GM19455 (cell line): ENCODE measurements around the gene MDFI.
"Not testable (repeated sequence)": the region's sequence is repeated elsewhere in the genome, so short reads cannot be mapped to it uniquely, and the experiment has no call there.

Source experiments
- ATAC-seq: cut with Tn5 transposase; IDR thresholded peaks from one replicate; pipeline ENCODE4 v1.9.1; 2021; ENCODE audit not compliant: unreplicated experiment

The MDFI gene

DNA sequence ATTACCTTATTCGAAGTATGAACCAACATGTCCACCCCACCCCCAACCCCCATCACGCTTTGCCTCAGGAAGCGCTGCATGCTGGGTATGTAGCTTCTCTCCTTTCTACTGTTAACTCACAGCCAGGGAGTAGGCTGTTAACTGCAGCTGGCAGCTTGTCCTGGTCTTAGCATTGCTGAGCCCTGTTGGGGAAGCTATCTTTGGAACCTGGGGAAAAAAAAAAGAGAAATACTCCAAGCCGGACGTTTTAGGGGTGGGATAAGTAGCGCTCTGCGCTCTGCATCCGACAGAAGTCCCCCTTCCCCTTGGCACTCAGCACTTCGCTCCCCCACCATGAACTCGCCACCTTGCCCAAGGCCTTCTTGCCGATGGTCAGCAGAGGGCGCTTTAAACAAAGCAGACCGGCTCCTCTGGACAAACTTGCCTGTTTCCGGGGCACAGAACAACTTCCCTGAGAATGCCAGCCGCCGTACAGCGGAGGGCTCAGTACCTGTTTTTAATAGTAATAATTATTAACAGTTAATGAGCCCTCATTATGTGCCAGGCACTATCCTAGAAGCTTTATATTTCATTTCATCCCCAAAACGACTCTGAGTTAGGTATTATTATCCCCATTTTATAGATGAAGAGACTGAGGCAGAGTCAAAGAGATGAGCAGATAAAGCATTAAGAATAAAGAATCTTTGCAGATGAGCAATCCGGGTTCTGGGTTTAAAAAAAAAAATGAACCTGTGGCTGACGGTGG lies 35.2 kb upstream of the MDFI start:
- ATAC-seq: no peak

DNA sequence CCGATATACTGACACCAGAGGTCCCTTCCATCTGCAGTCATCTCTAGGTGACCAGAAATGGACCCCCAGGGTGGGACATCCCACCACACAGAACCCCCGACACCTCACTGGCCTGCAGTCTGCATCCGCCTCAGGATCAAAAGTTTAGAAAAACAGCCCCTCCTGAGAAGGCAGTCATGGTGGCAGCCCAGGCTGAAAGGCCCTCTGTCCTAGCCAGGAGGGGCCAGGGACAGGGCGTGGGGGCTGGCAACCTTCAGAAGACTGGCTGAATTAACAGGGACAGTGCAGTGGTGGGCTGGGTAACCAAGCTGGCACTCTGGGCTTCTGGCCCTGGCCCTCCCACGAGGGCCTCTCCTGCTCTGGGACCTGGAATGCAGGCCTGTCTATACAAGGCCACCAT lies 34.3 kb upstream of the MDFI start:
- no peak for ATAC-seq

DNA sequence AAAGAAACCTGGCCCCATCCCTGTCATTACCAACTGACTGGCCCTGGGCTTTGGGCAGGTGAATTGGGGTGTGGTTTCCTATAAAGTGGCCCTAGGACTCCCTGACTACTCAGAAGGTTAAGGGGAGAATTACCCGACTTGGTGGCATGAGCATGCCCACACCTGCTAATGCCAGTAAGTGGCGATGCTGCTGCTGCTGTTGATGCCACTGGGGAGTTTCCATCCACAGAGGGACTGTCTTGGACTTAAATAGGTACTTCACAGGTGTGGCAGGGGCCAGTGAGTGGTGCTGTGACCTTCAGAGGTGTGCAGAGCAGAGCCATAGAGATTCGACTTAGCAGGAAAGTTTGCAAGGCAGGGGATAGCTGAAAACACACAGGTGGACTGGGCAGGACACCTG lies 32.6 kb upstream of the MDFI start:
- ATAC-seq: no peak

DNA sequence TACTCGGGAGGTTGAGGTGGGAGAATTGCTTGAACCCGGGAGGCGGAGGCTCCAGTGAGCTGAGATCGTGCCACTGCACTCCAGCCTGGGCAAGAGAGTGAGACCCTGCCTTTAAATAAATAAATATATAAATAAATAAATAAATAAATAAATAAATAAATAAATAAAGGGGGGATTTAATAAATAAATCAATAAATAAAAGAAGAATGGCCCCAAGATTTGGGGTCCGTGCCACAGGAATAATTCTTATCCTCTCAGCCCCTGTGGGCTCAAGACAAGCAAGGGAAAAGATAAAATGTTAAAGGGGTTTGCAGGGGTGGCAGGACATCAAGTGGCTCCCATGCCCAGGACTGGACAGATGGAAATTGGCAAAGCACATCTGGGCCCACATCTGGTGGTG lies 31.2 kb upstream of the MDFI start:
- ATAC-seq: no peak

DNA sequence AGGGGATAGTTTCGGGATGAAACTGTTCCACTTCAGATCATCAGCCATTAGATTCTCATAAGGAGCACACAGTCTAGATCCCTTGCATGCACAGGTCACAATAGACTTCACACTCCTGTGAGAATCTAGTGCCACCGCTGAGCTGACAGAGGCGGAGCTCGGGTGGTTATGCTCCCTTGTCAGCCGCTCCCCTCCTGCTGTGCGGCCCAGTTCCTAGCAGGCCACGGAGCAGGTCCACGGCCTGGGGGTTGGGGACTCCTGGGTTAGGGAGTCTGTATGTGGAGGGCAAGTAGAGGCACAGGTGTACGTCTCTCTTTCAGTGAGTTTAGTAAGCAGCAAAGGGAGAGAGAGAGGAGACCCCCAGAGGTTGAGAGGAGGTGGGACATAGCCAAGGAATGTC lies 30.5 kb upstream of the MDFI start:
- no peak for ATAC-seq

DNA sequence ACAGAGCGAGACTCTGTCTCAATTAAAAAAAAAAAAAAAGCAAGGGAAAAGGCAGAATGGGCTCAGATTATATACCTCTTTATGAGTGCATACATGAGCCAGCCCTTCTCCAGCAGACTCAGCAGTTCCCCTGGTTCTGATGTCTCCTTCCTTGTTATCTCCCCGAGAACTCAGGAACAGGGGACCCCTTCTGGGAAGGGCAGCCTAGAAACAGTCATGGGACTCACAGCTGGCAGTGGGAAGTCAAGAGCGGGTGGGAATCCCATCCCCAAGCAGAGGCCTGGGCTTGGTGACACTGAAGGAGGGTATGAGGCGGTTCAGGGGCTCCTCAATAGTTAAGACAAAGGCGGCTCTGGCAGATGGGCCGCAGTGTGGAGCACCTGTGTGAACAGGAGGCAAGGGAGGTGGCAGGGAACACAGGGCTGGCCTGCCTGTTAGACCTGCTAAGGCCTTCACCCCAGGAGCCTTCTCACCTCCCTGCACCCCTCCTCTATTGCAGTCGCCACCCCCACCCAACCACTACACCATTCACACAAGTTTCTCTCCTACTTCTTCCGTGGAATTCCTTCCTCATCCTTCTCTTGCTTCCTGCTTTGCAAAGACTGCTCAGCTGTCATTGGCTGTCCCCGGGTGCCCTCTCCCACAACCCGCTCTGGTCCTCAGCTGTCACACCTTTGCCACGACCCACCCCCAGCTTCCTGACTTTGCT lies 29.7 kb upstream of the MDFI start:
- no peak for ATAC-seq

DNA sequence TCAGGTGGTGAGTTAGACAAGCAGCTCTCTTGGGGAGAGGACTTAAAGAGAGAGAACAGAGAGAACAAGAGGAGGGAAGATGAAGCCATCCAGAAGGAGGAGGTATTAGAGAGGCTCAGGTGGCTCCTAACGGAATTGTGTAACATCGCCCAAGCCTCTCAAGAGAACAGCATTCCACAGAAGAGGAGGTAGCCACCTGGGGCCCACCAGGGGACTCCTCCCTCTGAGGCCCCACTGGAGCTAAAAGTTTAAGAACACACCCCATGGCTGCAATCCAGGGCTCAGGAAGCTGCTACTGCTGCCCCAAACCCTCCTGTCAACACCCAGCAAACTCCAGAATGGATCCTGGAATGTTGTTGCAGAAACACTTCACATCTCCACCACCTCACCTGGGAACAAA lies 23.6 kb upstream of the MDFI start:
- no peak for ATAC-seq

DNA sequence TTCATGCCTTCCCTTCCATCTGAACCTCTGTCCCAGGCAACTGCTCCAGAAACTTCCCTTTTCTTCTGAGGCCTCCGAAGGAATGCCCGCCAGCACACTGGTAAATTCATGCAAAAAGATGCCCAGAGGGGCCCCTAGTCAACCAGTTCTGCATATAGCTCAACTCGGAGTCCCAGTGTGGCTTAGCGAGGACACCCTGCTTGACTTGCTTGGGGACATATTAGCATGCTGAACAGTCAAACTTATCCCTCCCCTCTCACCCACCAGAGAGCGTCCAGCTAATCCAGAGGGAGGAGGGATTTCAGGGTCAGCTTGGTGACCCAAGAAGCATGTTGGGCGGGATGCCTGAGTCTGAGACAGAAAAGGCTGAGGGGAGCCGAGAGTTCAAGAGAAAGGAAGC lies 23.0 kb upstream of the MDFI start:
- no peak for ATAC-seq

DNA sequence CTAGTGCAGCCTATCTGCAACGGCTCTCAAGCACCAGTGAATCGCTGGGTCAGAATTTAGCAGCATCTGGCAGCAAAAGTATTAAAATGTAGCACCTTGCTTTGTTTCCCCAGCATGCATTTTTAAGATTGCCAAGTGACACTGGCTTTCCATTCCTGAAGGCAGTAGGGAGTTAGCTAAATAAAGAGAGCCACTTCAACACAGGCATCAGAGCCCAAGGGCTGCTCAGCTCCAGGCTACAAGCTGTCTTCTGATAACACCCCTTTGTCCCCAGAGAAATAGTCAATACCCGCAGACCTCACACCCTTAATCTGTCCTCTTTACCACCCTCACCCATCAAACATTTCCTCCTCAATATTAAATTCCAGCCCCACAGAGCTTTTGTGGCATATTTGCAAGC lies 19.7 kb upstream of the MDFI start:
- no peak for ATAC-seq

DNA sequence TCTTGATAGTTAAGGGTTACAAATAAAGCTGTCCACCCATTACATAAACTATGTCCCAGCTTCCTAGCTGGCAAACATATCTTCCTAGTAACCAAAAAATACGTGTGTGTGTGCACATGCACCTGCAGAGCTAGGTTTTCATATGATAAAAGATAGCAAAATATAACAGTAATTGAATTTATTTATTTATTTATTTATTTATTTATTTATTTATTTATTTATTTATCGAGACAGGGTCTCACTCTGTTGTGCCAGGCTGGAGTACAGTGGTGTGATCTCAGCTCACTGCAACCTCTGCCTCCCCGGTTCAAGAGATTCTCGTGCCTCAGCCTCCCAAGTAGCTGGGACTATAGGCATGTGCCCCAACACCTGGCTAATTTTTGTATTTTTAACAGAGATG lies 19.1 kb upstream of the MDFI start:
- not testable (repeated sequence) for ATAC-seq

DNA sequence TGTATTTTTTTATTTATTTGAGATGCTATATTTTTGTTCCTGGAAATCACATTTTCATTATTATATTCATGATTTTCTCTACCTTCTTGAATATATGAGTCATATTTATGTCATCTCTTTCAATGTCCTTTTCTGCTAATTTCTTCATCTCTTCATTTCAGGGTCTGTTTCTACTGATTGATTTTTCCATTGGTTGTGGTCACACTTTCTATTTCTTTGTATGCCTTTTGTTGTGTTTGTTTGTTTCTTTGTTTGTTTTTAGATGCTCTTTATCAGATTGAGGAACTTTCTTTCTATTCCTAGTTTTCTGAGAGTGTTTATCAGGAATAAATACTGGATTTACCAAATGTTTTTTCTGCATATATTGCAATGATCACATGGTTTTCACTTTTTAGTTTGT lies 16.9 kb upstream of the MDFI start:
- ATAC-seq: no peak

DNA sequence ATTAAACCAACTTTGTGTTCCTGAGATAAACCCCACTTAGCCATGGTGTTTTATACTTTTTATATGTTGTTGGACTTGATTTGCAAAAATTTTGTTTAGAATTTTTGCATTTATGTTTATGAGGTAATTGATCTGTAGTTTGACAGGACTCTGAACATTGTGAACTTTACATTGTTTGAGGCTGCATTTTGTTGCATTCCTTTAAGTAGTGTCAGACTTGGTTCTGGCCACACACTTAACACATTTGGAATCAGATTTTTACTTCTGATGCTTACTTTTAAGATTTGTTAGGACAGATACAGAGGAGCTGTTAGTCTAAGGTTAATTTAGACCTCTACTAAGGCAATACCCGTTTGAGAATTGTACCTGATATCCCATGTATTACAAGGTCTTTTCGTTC lies 16.5 kb upstream of the MDFI start:
- no peak for ATAC-seq

DNA sequence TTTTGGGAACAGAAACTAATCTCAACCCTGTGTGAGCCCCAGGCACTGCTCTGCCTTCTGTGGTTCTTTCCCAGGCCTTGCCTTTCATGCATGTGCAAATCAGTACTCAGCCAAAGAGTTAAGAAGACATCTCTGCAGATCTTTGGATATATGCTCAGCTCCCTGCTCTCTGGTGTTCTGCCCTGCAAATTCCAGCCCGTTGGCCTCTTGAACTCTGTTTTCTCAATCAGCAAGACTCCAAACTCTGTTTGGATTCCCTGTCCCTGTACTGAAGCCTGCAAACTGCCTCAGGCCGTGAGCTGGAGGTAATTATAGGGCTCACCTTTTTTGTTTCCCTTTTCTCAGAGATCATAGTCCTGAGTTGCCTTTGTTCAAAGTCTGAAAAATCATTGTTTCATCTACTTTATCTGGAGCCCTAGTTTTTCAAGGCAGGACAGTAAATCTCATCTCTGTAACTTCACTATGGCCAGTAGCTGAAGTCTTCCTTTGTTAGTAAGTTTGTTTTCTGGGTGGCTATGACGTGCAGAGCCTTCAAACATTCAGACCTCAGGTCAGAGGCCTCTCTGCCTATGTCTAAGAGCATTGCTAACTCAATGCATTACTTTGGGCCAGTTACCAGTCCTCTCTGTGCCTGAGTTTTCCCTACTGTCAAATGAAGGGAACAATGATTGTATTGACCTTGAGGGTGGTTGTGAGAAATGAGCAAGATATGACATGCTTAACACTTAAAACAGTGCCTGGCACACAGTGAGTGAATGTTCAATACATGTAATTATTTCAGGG lies 15.9 kb upstream of the MDFI start:
- ATAC-seq: no peak

DNA sequence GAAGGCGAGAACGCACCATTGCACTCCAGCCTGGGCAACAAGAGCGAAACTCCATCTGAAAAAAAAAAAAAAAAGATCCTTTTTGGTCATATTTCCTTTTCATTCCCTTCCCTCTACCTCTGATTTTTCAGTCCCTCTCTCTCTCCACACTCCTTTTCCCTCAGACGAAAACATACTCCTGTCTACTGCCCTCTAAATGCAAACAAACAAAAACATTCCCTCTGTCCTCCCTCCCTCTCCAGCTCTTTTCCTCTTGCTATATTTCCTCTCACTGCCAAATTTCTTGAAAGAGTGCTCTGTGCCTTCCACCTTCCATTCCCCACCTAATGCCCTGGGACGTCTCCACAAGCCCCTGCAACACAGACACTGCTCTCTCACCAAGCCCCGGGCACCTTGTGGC lies 14.9 kb upstream of the MDFI start:
- no peak for ATAC-seq

DNA sequence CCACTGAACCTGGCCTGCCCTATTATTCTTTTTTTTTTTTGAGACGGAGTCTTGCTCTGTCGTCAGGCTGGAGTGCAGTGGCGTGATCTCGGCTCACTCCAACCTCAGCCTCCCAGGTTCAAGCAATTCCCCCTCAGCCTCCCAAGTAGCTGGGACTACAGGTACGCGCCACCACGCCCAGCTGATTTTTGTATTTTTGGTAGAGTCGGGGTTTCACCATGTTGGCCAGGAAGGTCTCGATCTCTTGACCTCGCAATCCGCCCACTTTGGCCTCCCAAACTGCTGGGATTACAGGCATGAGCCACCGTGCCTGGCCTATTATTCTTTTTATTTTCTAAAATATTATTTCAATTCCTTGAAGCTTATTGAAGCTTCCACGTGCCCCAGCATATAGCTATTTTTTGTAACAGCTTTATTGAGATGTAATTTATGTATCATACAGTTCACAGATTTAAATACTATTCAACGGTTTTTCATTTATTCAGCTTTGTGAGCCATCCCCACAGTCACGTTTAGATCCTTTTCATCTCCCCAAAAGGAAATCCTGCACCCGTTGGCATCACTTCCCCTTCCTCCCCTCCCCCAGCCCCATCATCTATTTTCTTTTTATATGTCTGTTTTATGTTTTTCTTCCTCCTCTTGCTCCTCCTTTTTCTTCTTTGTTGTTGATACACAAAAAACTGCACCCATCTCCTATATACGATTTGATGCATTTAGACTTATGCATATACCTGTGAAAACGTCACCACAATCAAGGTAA lies 13.5 kb upstream of the MDFI start:
- ATAC-seq: no peak

DNA sequence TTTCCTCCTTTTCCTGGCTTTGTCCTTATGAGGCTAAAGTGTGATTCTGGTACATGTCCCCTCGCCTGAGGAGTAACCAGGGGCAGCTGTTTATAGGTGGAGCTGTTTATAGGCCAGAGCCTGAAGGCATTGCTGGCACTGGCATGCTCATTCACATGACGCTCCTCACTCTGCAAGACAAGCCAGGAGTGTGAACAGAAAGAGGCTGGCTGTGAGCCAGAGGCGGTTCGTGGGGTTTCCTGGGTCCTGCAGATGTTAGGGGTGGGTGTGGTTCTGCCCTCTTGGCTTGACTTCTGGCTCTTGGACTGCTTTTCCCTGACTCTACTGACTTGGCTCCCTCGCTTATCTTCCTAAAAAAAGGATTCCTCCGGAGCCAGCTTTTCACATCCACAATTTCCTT lies 12.8 kb upstream of the MDFI start:
- ATAC-seq: no peak

DNA sequence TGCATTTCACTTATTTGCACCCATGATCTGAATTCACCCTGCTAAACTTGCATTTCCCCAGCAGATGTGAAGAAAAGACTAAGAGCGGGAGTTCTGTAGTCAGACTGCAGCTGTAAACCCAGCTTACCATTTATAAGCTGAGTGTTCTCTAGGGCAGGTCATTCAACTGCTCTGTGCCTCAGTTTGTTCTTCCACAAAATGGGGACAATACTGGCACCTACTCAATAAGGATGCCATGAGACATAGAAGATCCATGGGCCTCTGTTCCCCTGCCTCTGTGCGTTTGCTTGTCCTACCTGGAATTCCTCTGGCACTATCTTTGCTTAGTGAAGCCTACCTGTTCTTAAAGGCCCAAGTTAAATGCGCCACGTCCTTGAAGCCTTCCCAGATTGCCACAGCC lies 12.2 kb upstream of the MDFI start:
- no peak for ATAC-seq

DNA sequence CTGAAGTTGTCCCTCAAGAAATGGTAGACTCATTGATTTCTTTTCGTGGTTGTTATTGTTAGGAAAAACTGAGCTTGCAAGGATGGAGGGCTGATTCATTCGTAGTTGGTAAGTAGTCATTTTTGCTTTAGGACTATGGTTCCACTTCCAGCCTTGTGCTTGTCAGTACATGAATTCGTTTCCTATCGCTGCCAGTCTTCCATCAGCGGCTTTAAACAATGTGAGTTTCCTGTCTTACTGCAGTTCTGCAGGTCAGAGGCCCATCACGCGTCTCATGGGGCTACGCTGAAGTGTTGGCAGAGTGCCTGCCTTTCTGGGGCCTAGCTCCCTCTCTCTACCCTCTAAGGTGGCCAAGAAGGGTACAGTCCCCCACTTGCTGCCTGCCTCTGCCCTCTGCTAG lies 11.4 kb upstream of the MDFI start:
- ATAC-seq: no peak

DNA sequence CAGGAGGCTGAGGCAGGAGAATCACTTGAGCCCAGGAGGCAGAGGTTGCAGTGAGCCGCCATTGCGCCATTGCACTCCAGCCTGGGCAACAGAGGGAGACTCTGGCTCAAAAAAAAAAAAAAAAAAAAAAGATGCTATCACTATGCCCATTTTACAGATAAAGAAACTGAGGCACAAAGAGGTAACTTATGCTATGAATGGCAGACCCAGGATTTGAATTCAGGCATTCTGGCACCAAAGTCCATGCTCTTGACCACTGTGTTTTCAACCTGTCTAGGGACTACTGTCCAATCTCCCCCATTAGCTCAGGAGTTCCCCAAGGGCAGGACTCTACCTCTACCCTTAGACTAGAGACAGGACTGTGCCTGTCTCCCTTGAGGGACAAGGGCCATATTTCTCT lies 9.1 kb upstream of the MDFI start:
- no peak for ATAC-seq

DNA sequence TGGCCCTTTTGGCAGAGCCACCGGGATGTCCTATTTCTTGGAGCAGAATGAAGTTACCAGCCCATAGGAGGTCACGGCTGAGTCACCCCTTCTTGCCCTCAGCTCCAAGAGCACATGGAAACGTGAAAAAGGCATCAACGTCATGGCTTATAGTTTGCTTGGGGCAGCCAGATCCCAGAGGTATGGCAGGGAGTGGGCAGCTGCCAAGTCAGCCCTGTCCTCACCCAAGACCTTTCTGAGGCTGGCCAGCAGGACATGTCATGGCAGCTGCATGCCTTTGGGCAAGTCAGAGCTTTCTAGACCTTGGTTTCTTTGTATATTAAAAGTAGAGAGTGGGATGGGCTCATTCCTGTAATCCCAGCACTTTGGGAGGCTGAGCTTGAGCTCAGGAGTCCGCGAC lies 8.2 kb upstream of the MDFI start:
- no peak for ATAC-seq

DNA sequence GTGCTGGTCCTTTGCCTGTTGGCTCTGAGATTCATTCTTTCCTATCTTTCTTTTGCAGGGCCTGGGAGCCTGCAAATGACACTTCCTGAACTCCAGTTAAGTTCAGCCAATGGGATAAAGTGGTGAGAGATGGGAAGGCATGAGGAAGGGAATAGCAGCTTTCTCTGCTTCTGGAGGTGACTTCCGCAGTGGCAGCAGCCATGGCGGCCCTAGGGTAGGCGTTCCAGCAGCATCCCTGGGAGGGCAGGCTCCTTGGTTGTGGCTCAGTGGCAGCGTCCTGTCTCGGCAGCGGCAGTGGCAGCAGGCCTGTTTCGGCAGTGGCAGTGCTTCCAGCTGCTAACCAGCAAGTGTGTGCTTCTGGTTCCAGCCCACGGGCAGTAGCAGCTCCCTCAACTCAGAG lies 7.3 kb upstream of the MDFI start:
- ATAC-seq: no peak
